Measurements from ENCODE around the gene STX8.
A peak's percentile ranks its signal among the peaks of the same experiment; 100 is the strongest.

STX8 gene

GRCh38 chr17:9554715-9555114 lies 20.9 kb downstream of the STX8 start:
- peak; percentile 40 for DNase-seq

GRCh38 chr17:9553596-9553995 lies 22.0 kb downstream of the STX8 start:
- no peak for DNase-seq

- DNase-seq, result no peak
These were observed 22.4 kb downstream of the STX8 start for GRCh38 chr17:9553181-9553580.

DNA sequence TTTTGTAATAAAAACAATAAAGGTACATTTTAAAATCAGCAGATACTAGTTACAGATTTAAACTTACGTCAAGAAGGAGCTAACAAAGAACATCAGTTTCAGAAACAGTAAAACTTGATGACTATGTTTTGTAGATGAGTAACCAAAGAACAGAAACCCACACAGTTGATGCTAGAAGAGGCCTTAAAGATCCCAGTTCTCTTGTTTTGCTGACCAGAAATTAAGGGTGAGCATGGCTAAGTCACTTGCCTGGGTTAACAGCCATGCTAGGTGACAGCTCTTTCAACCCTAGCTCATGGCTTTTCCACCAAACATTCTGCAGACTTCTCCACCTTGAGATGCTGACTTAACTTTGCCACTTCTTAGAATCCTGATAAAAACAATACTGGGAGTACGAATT lies 26.4 kb downstream of the STX8 start:
- no peak for DNase-seq

- no peak for DNase-seq
These were observed 31.4 kb downstream of the STX8 start for GRCh38 chr17:9544221-9544620.

GRCh38 chr17:9541718-9542117 lies 33.9 kb downstream of the STX8 start:
- no peak for DNase-seq

DNA sequence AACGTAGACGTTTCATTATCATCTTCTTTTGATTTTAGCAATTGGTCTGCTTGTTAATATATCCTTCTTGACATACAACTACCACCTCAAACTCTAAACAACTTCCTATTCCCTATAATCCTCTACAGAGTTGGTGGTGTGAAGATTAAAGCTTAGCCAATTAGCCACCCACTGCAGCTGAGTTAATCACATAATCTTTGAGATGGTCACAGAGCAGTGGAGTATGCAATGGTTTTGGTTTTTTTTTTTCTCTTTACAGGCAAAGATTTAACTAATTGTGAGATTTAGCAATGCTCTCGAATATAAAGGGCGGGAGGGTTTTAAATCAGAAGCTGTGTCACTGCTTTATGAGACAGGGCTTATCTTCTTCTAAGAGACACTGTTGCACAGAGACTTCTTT lies 37.0 kb downstream of the STX8 start:
- no peak for DNase-seq

GRCh38 chr17:9537177-9537776 lies 38.3 kb downstream of the STX8 start:
- no peak for DNase-seq

GRCh38 chr17:9536061-9536460 lies 39.6 kb downstream of the STX8 start:
- DNase-seq, result peak; percentile 34

DNA sequence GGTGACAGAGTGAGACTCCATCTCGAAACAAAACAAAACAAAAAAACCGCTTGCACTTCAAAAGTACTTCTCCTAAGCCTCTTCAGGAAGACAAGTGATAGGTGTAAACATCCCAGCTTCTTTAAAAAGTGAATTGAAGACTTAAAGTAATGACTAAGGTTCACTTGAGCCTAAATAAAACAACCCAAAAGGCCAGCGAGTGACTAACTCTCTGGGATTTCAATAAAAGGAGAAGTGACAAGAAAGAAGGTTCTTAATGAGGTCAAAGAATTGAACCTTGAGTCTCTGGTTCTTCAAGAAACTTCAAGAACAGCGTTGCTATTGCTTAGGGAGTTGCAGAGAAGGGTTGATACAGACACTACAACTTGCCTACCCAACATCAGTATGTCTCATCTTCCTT lies 42.2 kb downstream of the STX8 start:
- no peak for DNase-seq

DNA sequence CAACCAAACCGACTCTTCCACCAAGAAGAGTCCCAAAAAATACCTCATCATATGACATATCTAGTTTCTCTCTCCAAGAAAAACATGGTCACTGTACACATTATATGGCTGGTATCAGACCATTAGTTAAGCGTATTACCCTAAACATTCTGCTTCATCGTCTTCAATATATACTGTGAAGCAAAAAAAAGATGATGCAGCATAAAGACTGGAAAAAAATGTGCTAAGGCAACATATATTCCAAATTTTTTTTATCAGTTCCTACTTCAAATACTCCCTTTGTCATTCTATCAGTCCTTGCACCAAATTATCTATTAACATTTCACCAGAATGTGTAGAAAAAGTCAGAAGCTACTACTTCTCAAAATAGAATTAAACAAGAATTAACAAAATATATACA lies 42.9 kb downstream of the STX8 start:
- DNase-seq, result no peak

DNA sequence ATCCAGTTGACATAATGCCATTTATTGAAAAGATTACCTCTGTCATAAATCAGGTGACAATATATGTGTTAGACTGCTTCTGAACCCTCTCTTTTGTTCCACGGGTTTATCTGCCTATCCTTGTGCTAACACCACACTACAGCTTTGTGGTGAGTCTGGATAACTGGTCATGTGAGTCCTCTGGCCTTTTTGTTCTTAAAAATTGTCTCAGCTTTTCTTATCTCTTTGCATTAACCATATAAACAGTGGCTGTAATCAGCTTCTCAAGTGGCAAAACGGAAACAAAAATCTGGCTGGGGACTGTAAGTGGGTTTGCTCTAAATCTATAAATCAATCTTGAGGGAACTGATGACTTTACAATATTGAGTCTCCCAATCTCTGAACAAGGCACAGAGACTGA lies 44.6 kb downstream of the STX8 start:
- DNase-seq, result no peak

- peak; percentile 39 for DNase-seq
These were observed 46.5 kb downstream of the STX8 start for GRCh38 chr17:9529033-9529700.

- DNase-seq, result no peak
These were observed 47.8 kb downstream of the STX8 start for GRCh38 chr17:9527788-9528187.

DNA sequence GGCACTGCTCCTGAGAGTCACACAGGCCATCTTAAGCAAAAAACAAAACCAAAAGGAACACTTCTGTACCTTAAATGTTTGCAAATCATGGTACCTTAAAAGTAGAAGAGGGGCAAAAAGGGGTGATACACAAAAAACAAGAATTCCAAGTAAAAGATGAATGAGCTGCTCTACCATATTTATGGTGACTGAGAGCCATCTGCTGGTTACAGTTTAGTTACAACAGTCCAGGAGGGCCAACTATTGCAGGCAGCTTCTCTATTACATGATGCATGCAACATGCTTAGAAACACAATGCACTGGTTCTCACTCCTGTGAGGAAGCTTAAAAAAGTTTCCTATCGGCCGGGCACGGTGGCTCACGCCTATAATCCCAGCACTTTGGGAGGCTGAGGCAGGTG lies 53.5 kb downstream of the STX8 start:
- peak; percentile 56 for DNase-seq

GRCh38 chr17:9521062-9521461 lies 54.6 kb downstream of the STX8 start:
- no peak for DNase-seq

GRCh38 chr17:9520649-9521048 lies 55.0 kb downstream of the STX8 start:
- DNase-seq, result no peak

DNA sequence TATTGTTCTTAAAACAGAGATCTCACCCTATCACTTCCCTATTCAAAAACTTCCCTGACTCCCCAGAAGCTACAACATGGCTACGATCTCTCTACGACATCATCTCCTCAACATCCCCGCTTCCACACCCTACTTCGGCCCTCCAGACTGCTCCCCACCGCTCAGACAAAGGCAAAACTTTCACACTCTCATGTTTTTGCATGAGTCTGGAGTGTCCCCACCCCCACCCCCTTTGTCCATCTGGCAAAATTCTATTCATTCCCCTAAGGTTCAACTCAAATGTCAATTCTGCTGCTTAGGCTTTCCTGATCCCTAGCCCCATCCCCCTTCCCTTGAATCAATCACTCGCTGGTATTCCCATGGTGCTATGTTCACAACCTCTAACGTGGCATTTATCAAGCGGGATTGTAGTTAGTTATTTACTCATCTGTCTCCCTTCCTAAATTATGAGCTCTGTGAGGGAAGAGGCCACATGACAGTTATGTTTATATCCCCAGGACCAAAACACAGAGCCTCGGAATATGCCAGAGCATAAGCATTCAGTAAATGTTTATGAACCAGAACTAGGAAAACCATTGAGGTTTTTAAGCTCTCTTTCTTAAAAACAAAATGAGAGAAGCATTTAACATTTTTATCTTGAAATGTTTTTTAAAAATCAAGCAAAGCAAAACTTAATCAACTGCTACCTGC lies 55.9 kb downstream of the STX8 start:
- DNase-seq, result peak; percentile 11

- no peak for DNase-seq
These were observed 58.2 kb downstream of the STX8 start for GRCh38 chr17:9517396-9517795.

DNA sequence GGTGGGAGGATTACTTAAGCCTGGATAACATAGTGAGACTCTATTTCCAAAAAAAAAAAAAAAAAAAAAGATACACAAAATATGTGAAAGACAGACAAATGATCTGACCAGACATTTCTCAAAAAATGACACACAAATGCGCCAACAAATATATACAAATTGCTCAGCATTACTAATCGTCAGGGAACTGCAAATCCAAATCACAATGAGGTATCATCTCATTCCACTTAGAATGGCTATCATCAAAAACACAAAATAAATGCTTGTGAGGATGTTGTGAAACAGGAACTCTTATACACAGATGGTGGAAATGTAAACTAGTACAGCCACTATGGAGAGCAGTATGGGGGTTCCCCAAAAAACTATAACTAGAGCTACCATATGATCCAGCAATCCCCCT lies 62.4 kb downstream of the STX8 start:
- DNase-seq, result no peak

DNA sequence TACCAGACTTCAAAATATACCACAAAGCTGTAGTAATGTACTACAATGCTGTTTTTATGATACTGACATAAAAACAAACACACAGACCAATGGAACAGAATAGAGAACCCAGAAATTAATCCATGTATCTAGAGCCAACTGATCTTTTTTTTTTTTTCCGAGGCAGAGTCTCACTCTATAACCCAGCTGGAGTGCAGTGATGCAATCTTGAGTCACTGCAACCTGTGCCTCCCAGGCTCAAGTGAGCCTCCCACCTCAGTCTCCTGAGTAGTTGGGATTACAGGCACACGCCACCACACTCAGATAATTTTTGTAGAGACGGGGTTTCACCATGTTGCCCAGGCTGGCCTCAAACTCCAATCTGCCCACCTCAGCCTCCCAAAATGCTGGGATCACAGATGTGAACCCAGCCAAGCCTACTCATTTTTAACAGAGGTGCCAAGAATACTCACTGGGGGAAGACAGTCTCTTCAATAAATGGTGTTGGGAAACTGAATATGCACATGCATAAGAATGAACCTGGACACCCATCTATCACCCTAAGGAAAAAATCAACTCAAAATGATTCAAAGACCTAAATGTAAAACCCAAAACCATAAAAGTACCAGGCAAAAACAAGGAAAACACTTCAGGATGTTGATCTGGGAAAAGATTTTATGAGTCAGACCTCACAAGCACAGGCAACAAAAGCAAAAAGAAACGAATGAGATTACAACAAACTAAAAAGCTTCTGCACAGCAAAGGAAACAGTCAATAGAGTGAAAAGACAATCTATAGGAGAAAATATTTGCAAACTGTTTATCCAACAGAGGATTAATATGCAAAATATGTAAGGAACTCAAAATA lies 63.1 kb downstream of the STX8 start:
- DNase-seq, result peak; percentile 53

- DNase-seq, result no peak
These were observed 66.3 kb downstream of the STX8 start for GRCh38 chr17:9509236-9509816.

GRCh38 chr17:9499041-9499440 lies 76.6 kb downstream of the STX8 start:
- no peak for DNase-seq

Data from fibroblast of skin of right biceps (primary cell).